WERI-Rb-1 (cell line): Measurements from ENCODE around the gene COG3.

ENCODE experiments used
- DNase-seq: peaks from one replicate; pipeline ENCODE4 v3.0.0-alpha.2; 2020
- H3K27ac ChIP-seq: fragments of 250-450 bp; sonication (Bioruptor Pico); 2 replicates; pipeline ENCODE4 v1.5.1; 2020; ENCODE audit warnings: mild to moderate bottlenecking, moderate library complexity
- H3K27me3 ChIP-seq: fragments of 250-450 bp; sonication (Bioruptor Pico); 2 replicates; pipeline ENCODE4 v1.5.1; 2021; ENCODE audit warnings: mild to moderate bottlenecking, low read depth, moderate library complexity; ENCODE audit not compliant: insufficient read depth, severe bottlenecking
- H3K36me3 ChIP-seq: fragments of 250-450 bp; sonication (Bioruptor Pico); 2 replicates; pipeline ENCODE4 v1.5.1; 2020; ENCODE audit warnings: mild to moderate bottlenecking, moderate library complexity
- H3K4me3 ChIP-seq: 2 replicates; pipeline ENCODE4 v1.5.1; 2011; ENCODE audit warnings: low read depth, mild to moderate bottlenecking, control low read depth, low read length
- H3K9me3 ChIP-seq: fragments of 250-450 bp; sonication (Bioruptor Pico); 2 replicates; pipeline ENCODE4 v1.5.1; 2021; ENCODE audit warnings: mild to moderate bottlenecking, moderate library complexity; ENCODE audit not compliant: severe bottlenecking
- TF ChIP-seq, protein P1 (sequence below): IDR thresholded peaks from 2 replicates; pipeline ENCODE4 v1.5.1; 2011; ENCODE audit warnings: low read depth, mild to moderate bottlenecking, control low read depth, inconsistent platforms, low read length

COG3 gene

GRCh38 chr13:45503658-45504057 is 38.9 kb downstream of the COG3 start:
- DNase-seq: no peak
- Histone ChIP-seq H3K27me3 (no peaks in the 10 kb centered on the region), H3K27ac (no peak overlapping the region), H3K9me3 (no peaks in the 10 kb centered on the region), H3K4me3 (no peak overlapping the region), H3K36me3 (peaks cover 43% of the 10 kb centered on the region)
- TF ChIP-seq, protein P1, sequence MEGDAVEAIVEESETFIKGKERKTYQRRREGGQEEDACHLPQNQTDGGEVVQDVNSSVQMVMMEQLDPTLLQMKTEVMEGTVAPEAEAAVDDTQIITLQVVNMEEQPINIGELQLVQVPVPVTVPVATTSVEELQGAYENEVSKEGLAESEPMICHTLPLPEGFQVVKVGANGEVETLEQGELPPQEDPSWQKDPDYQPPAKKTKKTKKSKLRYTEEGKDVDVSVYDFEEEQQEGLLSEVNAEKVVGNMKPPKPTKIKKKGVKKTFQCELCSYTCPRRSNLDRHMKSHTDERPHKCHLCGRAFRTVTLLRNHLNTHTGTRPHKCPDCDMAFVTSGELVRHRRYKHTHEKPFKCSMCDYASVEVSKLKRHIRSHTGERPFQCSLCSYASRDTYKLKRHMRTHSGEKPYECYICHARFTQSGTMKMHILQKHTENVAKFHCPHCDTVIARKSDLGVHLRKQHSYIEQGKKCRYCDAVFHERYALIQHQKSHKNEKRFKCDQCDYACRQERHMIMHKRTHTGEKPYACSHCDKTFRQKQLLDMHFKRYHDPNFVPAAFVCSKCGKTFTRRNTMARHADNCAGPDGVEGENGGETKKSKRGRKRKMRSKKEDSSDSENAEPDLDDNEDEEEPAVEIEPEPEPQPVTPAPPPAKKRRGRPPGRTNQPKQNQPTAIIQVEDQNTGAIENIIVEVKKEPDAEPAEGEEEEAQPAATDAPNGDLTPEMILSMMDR: no peak

- Histone ChIP-seq H3K27me3 (no peaks in the 10 kb centered on the region), H3K9me3 (no peaks in the 10 kb centered on the region), H3K4me3 (no peak overlapping the region), H3K27ac (no peak overlapping the region), H3K36me3 (peaks cover 32% of the 10 kb centered on the region)
- no peak for DNase-seq
- TF ChIP-seq, protein P1: no peak
Observed at GRCh38 chr13:45506811-45507210, 42.1 kb downstream of the COG3 start.

DNA sequence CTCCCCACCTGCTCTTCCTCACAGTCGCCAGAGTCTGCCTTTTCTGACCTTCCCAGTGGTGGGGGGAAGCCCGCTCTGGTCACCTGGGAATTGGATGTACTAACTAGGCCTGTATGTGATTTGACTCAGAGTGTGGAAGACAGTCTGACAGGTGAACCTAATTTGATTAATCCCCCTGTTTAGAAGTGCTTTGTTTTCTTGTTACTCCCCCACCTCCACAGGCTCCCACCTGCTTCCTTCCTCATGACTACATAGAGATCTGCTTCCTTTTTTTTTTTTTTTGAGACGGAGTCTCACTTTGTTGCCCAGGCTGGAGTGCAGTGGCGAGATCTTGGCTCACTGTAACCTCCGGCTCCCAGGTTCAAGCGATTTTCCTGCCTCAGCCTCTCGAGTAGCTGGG is 44.0 kb downstream of the COG3 start:
- TF ChIP-seq, protein P1: no peak
- no peak overlapping the region for H3K4me3 ChIP-seq
- peaks cover 29% of the 10 kb centered on the region for H3K36me3 ChIP-seq
- no peaks in the 10 kb centered on the region for H3K27me3 ChIP-seq
- no peak overlapping the region for H3K27ac ChIP-seq
- H3K9me3 ChIP-seq: no peaks in the 10 kb centered on the region
- DNase-seq: no peak

GRCh38 chr13:45510672-45511071 is 45.9 kb downstream of the COG3 start:
- Histone ChIP-seq H3K27ac (no peak overlapping the region), H3K4me3 (no peak overlapping the region), H3K9me3 (no peaks in the 10 kb centered on the region), H3K36me3 (peaks cover 27% of the 10 kb centered on the region), H3K27me3 (no peaks in the 10 kb centered on the region)
- DNase-seq: peak; percentile 88
- TF ChIP-seq, protein P1: no peak

- Histone ChIP-seq H3K27me3 (no peaks in the 10 kb centered on the region), H3K36me3 (peaks cover 26% of the 10 kb centered on the region), H3K27ac (no peak overlapping the region), H3K9me3 (no peaks in the 10 kb centered on the region), H3K4me3 (no peak overlapping the region)
- DNase-seq: peak; percentile 32
- TF ChIP-seq, protein P1: peak; percentile 62
Observed at GRCh38 chr13:45511310-45512097, 46.8 kb downstream of the COG3 start.

DNA sequence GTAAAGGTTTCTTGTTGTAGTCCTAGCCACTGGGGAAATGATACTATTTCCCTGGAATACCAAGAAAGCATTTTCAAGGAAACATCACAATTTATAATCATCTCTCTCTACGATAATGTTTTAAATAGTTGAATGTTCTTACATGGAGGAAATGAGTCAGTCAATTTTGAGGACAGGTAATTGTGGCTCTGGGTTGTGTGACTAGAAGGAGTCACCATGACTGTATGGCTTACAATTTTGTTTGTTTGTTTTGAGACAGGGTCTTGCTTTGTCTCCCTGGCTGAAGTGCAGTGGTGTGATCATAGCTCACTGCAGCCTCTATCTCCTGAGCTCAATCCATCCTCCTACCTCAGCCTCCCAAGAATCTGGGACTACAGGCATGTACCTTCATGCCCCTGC is 47.4 kb downstream of the COG3 start:
- Histone ChIP-seq H3K27me3 (no peaks in the 10 kb centered on the region), H3K27ac (no peak overlapping the region), H3K36me3 (peaks cover 26% of the 10 kb centered on the region), H3K4me3 (no peak overlapping the region), H3K9me3 (no peaks in the 10 kb centered on the region)
- no peak for DNase-seq
- TF ChIP-seq, protein P1: no peak
